ENCODE data around the gene SUDS3.

The SUDS3 gene

DNA sequence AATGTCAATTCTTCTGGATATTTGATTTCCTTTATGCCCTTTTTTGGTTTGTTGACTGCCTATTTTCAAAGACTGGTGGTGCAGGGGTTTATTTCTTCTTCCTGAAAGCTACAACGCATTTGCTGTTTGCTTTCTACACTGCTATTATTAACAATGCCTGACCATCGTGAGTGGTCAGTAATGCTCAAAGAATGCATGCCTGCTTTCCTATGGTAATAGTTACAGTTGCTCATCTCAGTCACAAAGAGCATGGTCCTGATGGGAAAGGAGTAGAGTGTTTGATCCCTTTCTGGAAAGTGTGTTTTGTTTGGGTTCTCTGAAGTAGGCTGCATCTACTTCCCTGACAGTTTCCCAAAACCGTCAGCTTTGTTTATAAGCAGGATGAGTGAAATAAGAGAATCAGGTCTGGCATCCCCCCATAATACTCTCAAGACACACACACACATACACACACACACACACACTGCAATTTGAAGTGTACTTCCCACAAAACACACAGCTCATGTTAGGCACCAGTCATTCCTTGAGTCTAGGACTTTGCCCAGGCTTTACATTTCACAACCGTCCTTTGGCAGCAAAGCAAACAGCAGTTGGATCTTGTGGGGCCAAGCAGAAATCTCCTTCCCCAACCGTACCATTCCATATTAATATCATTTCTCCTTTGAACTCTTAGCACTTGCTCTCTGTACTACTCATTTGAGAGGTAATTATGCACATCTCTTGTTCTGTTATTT, 56.6 kb downstream of the SUDS3 start:
- H3K27ac ChIP-seq, result no peak overlapping the region
- TF ChIP-seq, protein P1, sequence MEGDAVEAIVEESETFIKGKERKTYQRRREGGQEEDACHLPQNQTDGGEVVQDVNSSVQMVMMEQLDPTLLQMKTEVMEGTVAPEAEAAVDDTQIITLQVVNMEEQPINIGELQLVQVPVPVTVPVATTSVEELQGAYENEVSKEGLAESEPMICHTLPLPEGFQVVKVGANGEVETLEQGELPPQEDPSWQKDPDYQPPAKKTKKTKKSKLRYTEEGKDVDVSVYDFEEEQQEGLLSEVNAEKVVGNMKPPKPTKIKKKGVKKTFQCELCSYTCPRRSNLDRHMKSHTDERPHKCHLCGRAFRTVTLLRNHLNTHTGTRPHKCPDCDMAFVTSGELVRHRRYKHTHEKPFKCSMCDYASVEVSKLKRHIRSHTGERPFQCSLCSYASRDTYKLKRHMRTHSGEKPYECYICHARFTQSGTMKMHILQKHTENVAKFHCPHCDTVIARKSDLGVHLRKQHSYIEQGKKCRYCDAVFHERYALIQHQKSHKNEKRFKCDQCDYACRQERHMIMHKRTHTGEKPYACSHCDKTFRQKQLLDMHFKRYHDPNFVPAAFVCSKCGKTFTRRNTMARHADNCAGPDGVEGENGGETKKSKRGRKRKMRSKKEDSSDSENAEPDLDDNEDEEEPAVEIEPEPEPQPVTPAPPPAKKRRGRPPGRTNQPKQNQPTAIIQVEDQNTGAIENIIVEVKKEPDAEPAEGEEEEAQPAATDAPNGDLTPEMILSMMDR (conservative IDR thresholded peaks at IDR 0.05), result no peak

DNA sequence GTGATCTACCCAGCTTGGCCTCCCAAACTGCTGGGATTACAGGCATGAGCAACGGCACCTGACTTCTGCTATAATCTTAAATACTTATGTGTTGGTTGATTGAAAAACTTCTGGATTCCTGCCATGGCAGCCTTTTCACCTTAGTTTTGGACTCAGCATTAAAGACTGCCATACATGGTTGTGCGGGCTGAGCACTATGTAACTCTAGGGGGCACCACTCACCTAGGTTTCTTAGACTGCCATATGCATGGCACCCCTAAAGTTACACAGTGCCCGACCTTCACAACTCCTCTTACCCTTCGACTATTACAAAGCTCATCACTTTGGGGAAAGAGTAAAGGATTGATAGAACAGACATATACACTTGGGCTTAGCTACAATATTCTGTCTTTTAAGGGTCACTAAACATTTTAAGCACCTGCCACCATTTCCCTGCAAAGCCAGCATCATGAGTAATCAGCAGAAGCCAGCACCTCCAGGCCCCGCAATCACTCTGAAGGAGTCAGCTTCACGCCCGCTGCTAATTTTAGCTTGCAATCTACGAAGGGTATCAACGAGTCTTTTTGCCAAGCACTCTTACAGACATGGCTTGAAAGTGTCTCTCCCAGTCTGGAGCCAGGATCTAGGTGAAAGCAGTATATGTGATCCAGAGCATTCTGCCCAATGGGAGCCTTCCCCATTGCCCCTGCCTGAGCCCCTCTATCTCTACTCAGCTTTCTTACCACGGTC, 59.8 kb downstream of the SUDS3 start:
- TF ChIP-seq, protein P1 (conservative IDR thresholded peaks at IDR 0.05), result peak; percentile 44
- TF ChIP-seq ZFX (IDR thresholded peaks at IDR 0.05), result no peak
- H3K27ac ChIP-seq, result no peak overlapping the region

DNA sequence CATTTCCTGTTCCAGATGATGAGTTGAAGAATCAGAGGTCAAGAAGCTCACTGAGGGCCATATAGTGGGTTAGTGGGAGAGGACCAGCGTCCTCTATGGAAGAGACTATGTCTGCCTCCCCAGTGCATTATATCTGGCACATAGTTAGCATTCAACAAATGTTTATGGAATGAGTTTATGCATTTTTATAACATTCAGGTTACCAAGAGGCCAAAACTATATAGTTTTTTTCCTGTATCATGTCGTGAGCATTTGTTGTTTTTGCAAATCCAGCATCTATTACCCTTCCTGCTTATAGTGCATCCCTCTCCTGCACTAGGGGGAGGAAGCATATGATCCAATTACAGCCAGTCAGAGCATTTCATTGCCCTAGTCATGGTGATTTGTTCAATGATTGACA, 60.6 kb downstream of the SUDS3 start:
- TF ChIP-seq, protein P1 (conservative IDR thresholded peaks at IDR 0.05), result no peak
- TF ChIP-seq ZFX (IDR thresholded peaks at IDR 0.05), result no peak
- no peak overlapping the region for H3K27ac ChIP-seq

DNA sequence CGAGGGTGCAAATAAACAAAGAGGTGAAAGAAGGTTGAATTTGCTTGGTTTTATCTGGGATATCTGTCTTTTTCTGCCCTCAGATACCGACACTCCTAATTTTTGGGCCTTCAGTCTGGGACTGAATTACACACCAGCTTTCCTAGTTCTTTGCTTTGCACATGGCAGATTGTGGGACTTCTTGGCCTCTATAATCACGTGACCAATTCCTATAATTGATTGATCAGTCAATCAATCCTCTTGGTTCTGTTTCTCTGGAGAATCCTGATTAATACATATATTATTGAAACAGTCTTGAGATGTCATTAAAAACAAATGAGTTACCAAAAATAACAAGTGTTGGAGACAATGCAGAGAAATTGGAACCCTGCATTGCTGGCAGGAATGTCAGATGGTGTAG, 62.7 kb downstream of the SUDS3 start:
- no peak overlapping the region for H3K27ac ChIP-seq
- TF ChIP-seq, protein P1 (conservative IDR thresholded peaks at IDR 0.05), result no peak
- no peak for TF ChIP-seq ZFX (IDR thresholded peaks at IDR 0.05)

- no peak for TF ChIP-seq ZFX (IDR thresholded peaks at IDR 0.05)
- TF ChIP-seq, protein P1 (conservative IDR thresholded peaks at IDR 0.05), result 0 out of 2 replicates have a peak, but pooled peaks have one; percentile 9
- no peak overlapping the region for H3K27ac ChIP-seq
Observed at GRCh38 chr12:118446247-118446646, 69.9 kb downstream of the SUDS3 start.

- TF ChIP-seq, protein P1 (conservative IDR thresholded peaks at IDR 0.05), result no peak
- no peak for TF ChIP-seq ZFX (IDR thresholded peaks at IDR 0.05)
- no peak overlapping the region for H3K27ac ChIP-seq
Observed at GRCh38 chr12:118447181-118447580, 70.8 kb downstream of the SUDS3 start.

DNA sequence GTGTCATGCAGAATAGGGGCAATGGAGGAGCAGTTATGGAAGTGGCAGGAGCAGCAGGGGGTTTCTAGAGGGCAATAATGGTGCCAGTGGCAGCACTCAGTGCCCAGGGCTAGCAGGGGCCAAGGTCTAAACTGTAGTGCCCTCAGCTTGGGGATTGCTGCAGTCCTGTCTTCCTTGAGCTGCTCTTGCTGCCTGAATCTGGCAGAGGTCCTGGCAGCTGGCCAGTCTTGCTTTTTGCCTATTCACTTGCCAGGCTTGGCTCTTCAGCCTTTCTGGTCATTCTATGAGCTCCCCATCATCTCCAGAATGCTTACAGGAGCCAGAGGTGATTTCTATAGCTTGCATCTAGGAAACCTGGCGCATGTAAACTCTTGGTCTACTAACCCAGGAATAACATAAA, 72.0 kb downstream of the SUDS3 start:
- no peak overlapping the region for H3K27ac ChIP-seq
- no peak for TF ChIP-seq ZFX (IDR thresholded peaks at IDR 0.05)
- TF ChIP-seq, protein P1 (conservative IDR thresholded peaks at IDR 0.05), result no peak

Measured in C4-2B (cell line).